Activated T-cell treated with anti-CD3 and anti-CD28 coated beads, Interleukin-2, amount 50 U/mL, for 72 hours (primary cell): ENCODE results near the gene KISS1R. TPM values are rescaled to one million over a fixed set of nuclear protein-coding genes. Genes with fewer than 3 reads are reported as not detected.

Source experiments
- ATAC-seq, 2 donors: fragments of 150-1000 bp; cut with Tn5 transposase; replicated peaks in 1 of 2; 2 replicates each; pipeline ENCODE4 v1.10.0; 2021; ENCODE audit warnings: moderate library complexity in 2 of 2, mild to moderate bottlenecking in 1 of 2
- DNase-seq, 2 donors: peaks; one replicate each; pipeline ENCODE4 v3.0.0; 2021 to 2022; ENCODE audit warnings: mixed read lengths in 1 of 2
- H3K27ac Mint-ChIP-seq: one replicate; pipeline ENCODE4 v1.8.0; 2022; ENCODE audit warnings: mild to moderate bottlenecking, moderate library complexity, mixed read lengths
- H3K27me3 Mint-ChIP-seq: one replicate; pipeline ENCODE4 v1.8.0; 2022; ENCODE audit warnings: low read depth, mixed read lengths
- H3K36me3 Mint-ChIP-seq, 2 donors: one replicate each; pipeline ENCODE4 v1.8.0; 2022; ENCODE audit warnings: mixed read lengths in 2 of 2, mild to moderate bottlenecking in 1 of 2; ENCODE audit not compliant: insufficient read depth in 2 of 2
- H3K4me1 Mint-ChIP-seq: one replicate; pipeline ENCODE4 v1.8.0; 2022; ENCODE audit warnings: low read depth, mixed read lengths
- H3K4me3 Mint-ChIP-seq, 2 donors: one replicate each; pipeline ENCODE4 v1.8.0; 2022; ENCODE audit warnings: mild to moderate bottlenecking in 2 of 2, mixed read lengths in 2 of 2, moderate library complexity in 2 of 2
- H3K9me3 Mint-ChIP-seq, 2 donors: one replicate each; pipeline ENCODE4 v1.8.0; 2022; ENCODE audit warnings: mixed read lengths in 2 of 2
- total RNA-seq, 2 donors: library from RNA; stranded (reverse); gene quantifications; one replicate each; pipeline ENCODE4 v1.2.3, GENCODE V29; 2022

Gene KISS1R
- total RNA-seq, 2 donors from 2014 or later, result 1.0 to 3.6 TPM

DNA sequence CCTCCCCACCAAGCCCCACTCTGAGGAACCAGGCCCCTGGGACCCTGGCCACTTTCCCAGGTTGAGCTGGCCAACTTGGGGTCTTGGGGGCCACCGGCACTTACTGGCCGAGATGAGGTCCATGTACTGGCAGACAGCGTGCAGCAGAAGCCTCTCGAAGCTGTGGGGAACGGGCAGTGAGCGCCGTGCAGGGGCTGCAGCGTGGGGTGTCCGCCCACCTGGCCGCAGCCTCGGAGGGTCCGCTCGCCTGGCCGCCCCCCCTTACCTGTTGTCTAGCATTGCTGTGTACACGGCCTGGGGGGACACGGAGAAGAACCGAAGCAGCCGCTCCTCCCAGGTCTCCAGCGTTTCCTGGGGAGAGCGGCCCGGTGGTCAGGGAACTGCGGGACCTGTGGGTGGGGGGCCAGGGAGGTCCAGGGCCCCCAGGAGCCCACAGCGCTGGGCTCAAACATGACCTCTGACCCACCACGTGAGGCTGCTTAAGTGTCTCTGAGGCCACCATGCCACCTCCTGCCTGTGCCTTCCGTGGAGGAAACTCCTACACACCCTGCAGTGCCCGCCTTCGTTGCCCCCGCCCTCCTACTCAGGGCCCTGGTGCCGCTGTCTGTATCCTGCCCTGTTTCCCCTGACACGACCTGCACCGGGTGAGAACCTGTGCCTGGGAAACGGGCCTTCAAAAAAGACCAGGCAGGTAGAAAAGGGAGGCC is 17.6 kb upstream of the KISS1R start:
- ATAC-seq (no peak), DNase-seq (no peak)
- no peaks in the 10 kb centered on the region for H3K27me3 Mint-ChIP-seq

DNA sequence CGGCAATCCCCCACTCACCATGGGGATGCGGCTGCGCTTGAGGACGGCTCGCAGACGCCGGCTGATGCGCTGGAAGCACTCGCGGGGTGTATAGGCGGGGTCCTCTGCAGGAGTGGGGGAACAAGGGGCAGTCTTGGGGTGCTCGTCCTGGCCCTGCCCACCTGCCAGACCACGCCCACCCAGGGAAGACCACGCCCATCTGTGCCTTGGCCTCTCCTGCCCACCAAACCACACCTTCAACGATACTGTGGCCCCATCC is 17.2 kb upstream of the KISS1R start:
- H3K9me3 Mint-ChIP-seq, result no peaks in the 10 kb centered on the region
- H3K27ac Mint-ChIP-seq, result no peak overlapping the region
- H3K27me3 Mint-ChIP-seq, result no peaks in the 10 kb centered on the region
- H3K36me3 Mint-ChIP-seq, result peaks cover 0 to 4% of the 10 kb centered on the region in 2 donors
- H3K4me3 Mint-ChIP-seq, result no peak overlapping the region
- peaks cover 9% of the 10 kb centered on the region for H3K4me1 Mint-ChIP-seq
- DNase-seq, result no peak
- ATAC-seq, result no peak

More for the DNA sequence above, 17.6 kb upstream of the KISS1R start:
- H3K4me1 Mint-ChIP-seq, result peaks cover 5% of the 10 kb centered on the region
- H3K4me3 Mint-ChIP-seq, result no peak overlapping the region
- no peak overlapping the region for H3K27ac Mint-ChIP-seq
- peaks cover 0 to 2% of the 10 kb centered on the region in 2 donors for H3K36me3 Mint-ChIP-seq
- H3K9me3 Mint-ChIP-seq, result no peaks in the 10 kb centered on the region

GRCh38 chr19:900302-901111 is 16.6 kb upstream of the KISS1R start:
- DNase-seq (peak in 1 of 2 donors; percentile 24), ATAC-seq (peak; percentile 53 to 56)
- no peaks in the 10 kb centered on the region for H3K9me3 Mint-ChIP-seq
- H3K27me3 Mint-ChIP-seq, result no peaks in the 10 kb centered on the region
- H3K4me3 Mint-ChIP-seq, result no peak overlapping the region
- H3K27ac Mint-ChIP-seq, result no peak overlapping the region
- H3K4me1 Mint-ChIP-seq, result peaks cover 9% of the 10 kb centered on the region
- H3K36me3 Mint-ChIP-seq, result peaks cover 0 to 4% of the 10 kb centered on the region in 2 donors

GRCh38 chr19:901216-902092 is 15.7 kb upstream of the KISS1R start:
- Mint-ChIP-seq H3K4me3 (no peak overlapping the region), H3K36me3 (peaks cover under 1 to 4% of the 10 kb centered on the region in 2 donors), H3K27ac (no peak overlapping the region), H3K9me3 (no peaks in the 10 kb centered on the region), H3K4me1 (peaks cover 17% of the 10 kb centered on the region), H3K27me3 (no peaks in the 10 kb centered on the region)
- DNase-seq, result no peak
- no peak for ATAC-seq

- Mint-ChIP-seq H3K27me3 (no peaks in the 10 kb centered on the region), H3K4me1 (peaks cover 23% of the 10 kb centered on the region), H3K9me3 (no peaks in the 10 kb centered on the region), H3K36me3 (peaks cover 1 to 2% of the 10 kb centered on the region in 2 donors), H3K4me3 (no peak overlapping the region), H3K27ac (no peak overlapping the region)
- DNase-seq (no peak), ATAC-seq (no peak)
Measured at GRCh38 chr19:902093-902370, 15.1 kb upstream of the KISS1R start.

- DNase-seq (no peak), ATAC-seq (no peak)
- H3K9me3 Mint-ChIP-seq, result no peaks in the 10 kb centered on the region
- peaks cover 1 to 2% of the 10 kb centered on the region in 2 donors for H3K36me3 Mint-ChIP-seq
- no peak overlapping the region for H3K27ac Mint-ChIP-seq
- peaks cover 29% of the 10 kb centered on the region for H3K4me1 Mint-ChIP-seq
- no peaks in the 10 kb centered on the region for H3K27me3 Mint-ChIP-seq
- no peak overlapping the region for H3K4me3 Mint-ChIP-seq
Measured at GRCh38 chr19:902446-903226, 14.5 kb upstream of the KISS1R start.

DNA sequence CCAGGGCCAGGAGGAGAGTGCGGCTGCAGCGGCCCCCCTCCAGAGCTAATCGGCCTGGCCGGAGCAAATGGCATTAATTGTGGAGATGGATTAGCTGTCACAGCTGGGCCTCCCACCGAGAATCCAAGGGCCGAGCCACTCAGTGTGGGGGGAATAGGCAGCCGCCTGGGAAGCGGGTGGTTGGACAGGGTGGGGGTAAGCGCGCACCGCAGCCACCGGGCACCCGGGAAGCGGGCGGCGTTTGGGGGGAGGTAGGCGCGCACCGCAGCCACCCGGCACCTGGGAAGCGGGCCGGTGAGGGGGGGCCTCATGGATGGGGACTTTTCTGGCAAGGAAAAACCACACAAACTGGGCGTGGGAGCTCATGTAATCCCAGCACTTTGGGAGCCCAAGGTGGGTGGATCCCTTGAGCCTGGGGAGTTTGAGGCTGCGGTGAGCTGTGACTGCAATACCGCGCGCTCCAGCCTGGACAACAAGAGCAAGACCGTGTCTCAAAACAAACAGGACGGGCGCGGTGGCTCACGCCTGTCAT is 13.8 kb upstream of the KISS1R start:
- ATAC-seq, result no peak
- Mint-ChIP-seq H3K27ac (no peak overlapping the region), H3K36me3 (peaks cover 1 to 2% of the 10 kb centered on the region in 2 donors), H3K4me3 (no peak overlapping the region), H3K4me1 (peaks cover 35% of the 10 kb centered on the region), H3K27me3 (no peaks in the 10 kb centered on the region), H3K9me3 (no peaks in the 10 kb centered on the region)
- DNase-seq, result no peak

DNA sequence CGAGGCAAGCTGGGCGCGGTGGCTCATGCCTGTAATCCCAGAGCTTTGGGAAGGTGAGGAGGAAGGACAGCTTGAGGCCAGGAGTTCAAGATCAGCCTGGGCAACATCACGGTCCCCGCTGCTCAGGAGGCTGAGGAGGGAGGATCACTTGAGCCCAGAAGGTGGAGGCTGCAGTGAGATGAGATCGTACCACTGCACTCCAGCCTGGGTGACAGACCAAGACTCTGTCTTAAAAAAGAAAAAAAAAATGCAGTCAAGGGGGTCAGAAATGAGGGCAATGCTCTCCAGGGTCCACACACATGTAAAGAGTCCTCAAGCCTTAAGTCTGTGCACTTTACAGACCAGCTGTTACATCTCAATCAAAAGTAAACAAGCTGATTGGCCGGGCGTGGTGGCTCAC is 12.6 kb upstream of the KISS1R start:
- DNase-seq (no peak), ATAC-seq (no peak)
- Mint-ChIP-seq H3K9me3 (no peaks in the 10 kb centered on the region), H3K4me3 (no peak overlapping the region), H3K27me3 (no peaks in the 10 kb centered on the region), H3K27ac (peak overlapping the region; percentile 61), H3K4me1 (peaks cover 47% of the 10 kb centered on the region), H3K36me3 (peaks cover 4% of the 10 kb centered on the region in 2 donors)

- peak overlapping the region; percentile 49 to 67 for H3K4me3 Mint-ChIP-seq
- peak overlapping the region; percentile 85 for H3K27ac Mint-ChIP-seq
- peaks cover 60% of the 10 kb centered on the region for H3K4me1 Mint-ChIP-seq
- no peaks in the 10 kb centered on the region for H3K27me3 Mint-ChIP-seq
- H3K9me3 Mint-ChIP-seq, result no peaks in the 10 kb centered on the region
- peaks cover 4 to 10% of the 10 kb centered on the region in 2 donors for H3K36me3 Mint-ChIP-seq
- DNase-seq (no peak), ATAC-seq (no peak)
Measured at GRCh38 chr19:906480-906879, 10.7 kb upstream of the KISS1R start.

GRCh38 chr19:907183-907853 is 9.8 kb upstream of the KISS1R start:
- ATAC-seq (peak; percentile 12 to 20), DNase-seq (peak; percentile 50 to 55)
- Mint-ChIP-seq H3K4me1 (peaks cover 60% of the 10 kb centered on the region), H3K27me3 (no peaks in the 10 kb centered on the region), H3K36me3 (peaks cover 4 to 10% of the 10 kb centered on the region in 2 donors), H3K4me3 (peak overlapping the region; percentile 49 to 67), H3K27ac (peak overlapping the region; percentile 46), H3K9me3 (no peaks in the 10 kb centered on the region)

DNA sequence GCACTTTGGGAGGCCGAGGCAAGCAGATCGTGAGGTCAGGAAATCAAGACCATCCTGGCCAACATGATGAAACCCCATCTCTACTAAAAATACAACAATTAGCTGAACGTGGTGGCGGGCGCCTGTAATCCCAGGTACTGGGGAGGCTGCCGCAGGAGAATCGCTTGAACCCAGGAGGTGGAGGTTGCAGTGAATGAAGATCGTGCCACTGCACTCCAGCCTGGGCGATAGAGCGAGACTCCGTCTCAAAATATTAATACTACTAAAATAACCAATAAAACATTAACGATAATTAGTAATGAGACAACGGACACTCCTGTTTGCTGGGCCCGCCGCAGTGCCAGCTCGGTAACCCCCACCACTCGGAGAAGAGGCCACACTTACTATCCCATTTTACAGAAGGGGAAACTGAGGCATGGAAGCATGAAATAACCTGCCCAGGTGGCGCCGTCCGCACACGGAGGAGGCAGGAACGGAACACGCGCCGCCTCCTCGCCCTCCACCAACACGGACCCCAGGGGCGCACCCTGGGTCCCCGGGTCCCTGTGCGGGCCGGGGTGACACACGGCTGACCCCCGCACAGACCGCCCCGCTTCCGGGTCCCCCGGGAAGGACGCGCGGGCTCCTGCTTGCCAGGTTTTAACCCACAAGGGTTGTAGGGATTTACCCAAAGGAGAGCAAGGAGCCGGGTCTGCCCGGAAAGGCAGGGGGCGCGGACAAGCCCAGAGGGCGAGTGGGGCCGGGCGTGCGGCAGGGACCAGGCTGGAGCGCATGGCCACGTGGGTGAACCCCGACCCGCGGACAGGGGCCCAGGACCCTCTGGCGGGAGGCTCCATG is 5.7 kb upstream of the KISS1R start:
- Mint-ChIP-seq H3K9me3 (no peaks in the 10 kb centered on the region), H3K4me3 (peak overlapping the region; percentile 59 to 73), H3K27ac (no peak overlapping the region), H3K36me3 (peaks cover 4 to 9% of the 10 kb centered on the region in 2 donors), H3K27me3 (no peaks in the 10 kb centered on the region), H3K4me1 (peaks cover 50% of the 10 kb centered on the region)
- DNase-seq (no peak), ATAC-seq (no peak)
